ENCODE results near the gene PPP1R2.
"Not testable (repeated sequence)": the region's sequence is repeated elsewhere in the genome, so short reads cannot be mapped to it uniquely, and the experiment has no call there.

The PPP1R2 gene

DNA sequence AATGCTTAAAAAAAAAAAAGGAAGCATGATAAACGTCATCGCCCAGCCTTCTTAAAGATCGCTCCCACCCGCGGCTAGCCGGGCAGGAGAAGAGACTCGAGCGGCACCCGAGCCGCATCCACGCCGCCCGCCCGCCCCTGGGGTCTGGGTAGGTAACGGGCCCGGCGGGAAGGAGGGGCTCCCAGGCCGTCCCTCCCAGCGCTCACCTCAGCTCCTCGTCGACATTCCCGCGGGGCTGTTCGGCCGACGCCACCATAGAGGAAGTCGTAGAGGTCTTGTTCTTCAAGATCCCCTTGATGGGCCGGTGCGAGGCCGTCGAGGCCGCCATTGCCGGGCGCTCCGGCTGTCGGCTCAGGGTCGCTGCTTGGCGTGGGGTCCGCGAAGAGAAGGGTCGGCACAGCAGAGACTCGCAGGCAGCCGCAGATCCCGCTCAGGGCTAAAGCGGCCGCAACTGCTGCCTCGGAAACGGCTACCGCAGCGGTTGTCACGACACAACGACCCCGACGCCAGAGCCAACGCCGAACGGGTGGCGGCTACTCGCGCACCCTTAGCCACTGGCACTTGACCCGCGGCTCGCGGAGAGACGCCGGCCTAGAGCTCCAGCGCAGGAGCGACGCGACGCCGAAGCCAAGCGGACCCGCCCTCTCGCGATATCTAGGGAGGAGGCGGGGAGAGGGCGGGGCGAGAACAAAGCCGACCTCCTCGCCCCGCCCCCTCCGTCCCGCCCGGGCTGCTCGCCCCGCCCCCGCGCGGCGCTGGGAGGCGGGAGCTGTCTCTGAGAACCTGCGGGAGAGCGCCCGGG, at the start of gene PPP1R2:
TSS of gene PPP1R2 (minus strand) at position 628 of the 802 bp plus-strand sequence. CDS start at position 328, 300 bp downstream.
- DNase-seq: peak; percentile 82

GRCh38 chr3:195591852-195592251, 48.7 kb upstream of the PPP1R2 start:
- DNase-seq: no peak

GRCh38 chr3:195591220-195591619, 48.1 kb upstream of the PPP1R2 start:
- DNase-seq: no peak

GRCh38 chr3:195590381-195590780, 47.3 kb upstream of the PPP1R2 start:
- DNase-seq: not testable (repeated sequence)

DNA sequence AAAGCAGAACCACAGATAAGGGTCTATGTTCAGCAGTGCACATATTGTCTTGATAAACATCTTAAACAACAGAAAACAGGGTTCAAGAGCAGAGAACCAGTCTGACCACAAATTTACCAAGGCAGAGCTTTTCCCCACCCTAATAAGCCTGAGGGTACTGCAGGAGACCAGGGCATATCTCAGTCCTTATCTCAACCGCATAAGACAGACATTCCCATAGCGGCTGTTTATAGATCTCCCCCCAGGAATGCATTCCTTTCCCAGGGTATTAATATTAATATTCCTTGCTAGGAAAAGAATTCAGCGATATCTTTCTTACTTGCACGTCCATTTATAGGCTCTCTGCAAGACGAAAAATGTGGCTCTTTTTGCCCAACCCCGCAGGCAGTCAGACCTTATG, 46.7 kb upstream of the PPP1R2 start:
- not testable (repeated sequence) for DNase-seq

DNA sequence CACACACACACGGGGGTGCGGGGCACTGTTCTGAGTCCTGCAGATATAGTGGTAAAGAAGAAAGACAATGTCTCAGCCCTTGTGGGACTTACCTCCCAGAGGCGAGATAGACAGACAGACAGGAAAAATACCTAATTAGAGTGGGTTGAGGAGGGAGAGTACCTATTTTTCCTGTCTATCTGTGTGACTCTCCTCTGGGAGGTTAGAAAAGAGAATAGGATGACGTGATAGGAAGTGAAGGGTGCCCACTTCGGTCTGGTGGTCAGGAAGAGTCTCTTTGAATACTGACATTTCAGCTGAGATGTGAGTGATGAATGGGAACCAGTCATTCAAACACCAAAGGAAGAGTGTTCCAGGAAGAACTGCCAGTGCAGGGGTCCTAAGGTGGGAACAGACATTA, 44.7 kb upstream of the PPP1R2 start:
- no peak for DNase-seq

DNA sequence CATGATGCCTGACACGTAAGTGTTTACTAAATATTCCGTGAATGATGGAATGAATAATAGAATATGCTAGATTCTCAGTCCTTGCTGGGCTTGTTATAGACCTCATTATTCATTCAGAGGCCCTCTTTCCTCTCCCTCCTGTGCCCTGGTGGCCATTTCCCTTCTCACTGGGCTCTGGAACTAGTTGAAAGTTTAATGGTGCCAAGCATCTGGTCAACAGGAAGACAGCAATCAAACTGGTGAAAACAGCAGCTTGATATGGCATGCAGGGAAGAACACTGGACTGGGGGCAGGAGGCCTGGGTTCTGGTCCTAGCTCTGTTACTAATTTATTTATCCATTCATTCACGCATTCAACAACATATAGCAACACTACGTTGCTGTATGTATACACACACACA, 44.3 kb upstream of the PPP1R2 start:
- DNase-seq: no peak

DNA sequence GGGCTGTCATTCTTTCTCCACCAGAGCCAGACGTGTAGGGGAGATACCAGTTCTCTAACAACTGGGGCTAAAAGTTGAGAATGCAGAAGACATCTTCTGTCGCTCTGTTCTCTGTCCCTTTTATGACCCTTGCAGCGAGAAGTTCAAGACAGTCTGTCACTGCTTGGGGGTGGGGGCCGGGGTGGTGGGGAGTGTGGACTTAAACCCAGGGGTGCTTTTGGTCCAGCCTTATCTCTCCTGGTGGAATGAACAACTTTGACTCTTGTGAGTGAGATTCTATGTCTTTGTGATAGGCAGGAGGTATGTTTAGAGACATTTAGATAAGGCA, 41.4 kb upstream of the PPP1R2 start:
- DNase-seq: no peak

GRCh38 chr3:195583831-195584542, 40.9 kb upstream of the PPP1R2 start, which contains the start of gene APOD:
Gene APOD (minus strand): TSS chr3:195583940. CDS start chr3:195579461, 4,479 bp downstream.
- no peak for DNase-seq

DNA sequence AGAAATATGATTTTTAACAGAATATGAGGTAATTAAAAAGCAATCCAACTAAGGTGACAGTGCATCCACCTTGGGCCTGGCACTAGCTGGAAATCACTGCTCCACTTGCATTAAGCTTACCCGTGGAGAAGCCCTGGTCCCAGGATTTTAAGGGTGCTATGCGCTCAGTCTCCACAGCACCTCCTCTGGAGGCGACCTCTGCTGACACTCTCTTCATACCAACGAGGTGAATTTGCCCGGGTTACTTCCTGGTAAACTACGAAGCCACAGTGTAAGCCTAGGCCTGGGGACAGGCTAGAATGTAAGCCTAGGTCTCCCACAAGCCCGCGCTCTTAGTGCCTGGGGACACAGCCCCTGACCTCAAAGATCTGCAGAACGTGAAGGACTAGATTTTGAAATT, 39.8 kb upstream of the PPP1R2 start:
- peak; percentile 42 for DNase-seq

DNA sequence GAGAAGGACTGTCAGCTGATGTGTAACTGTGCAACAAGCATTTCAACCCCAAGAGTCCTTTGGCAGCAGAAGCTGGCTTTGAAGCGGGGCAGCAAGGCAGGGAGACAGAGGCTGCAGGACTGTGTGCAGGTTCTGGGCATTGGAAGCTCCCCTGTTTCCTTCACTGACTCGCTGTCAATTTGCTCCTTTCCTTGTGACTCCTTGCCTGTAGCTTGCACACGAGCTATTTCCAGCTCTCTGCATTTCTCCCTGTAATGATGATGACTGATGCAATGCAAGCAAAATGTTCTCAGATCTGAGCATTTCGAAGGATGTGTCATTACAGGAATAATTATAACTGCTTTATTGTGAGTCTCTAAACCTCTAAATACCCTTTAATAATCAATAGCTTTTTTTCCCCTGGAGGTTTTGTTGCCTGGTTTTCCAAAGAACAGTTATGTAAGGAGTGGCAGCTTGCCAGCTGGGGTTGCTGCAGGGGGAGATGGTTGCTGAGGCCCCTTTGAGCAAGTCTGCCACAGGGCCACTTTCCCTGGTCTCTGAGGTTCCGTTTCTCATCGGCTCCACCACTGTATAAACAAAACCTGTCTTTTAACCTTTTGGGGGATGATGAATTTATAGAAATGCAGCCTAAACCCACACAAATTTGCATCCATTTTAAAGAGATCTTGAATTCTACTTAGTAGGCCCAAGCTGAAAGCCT, 37.8 kb upstream of the PPP1R2 start:
- DNase-seq: no peak

- no peak for DNase-seq
Observed at GRCh38 chr3:195579281-195579680, 36.2 kb upstream of the PPP1R2 start.

- DNase-seq: no peak
Observed at GRCh38 chr3:195578565-195578964, 35.4 kb upstream of the PPP1R2 start.

GRCh38 chr3:195577645-195578177, 34.6 kb upstream of the PPP1R2 start:
- no peak for DNase-seq

- no peak for DNase-seq
Observed at GRCh38 chr3:195574497-195575304, 31.6 kb upstream of the PPP1R2 start.

DNA sequence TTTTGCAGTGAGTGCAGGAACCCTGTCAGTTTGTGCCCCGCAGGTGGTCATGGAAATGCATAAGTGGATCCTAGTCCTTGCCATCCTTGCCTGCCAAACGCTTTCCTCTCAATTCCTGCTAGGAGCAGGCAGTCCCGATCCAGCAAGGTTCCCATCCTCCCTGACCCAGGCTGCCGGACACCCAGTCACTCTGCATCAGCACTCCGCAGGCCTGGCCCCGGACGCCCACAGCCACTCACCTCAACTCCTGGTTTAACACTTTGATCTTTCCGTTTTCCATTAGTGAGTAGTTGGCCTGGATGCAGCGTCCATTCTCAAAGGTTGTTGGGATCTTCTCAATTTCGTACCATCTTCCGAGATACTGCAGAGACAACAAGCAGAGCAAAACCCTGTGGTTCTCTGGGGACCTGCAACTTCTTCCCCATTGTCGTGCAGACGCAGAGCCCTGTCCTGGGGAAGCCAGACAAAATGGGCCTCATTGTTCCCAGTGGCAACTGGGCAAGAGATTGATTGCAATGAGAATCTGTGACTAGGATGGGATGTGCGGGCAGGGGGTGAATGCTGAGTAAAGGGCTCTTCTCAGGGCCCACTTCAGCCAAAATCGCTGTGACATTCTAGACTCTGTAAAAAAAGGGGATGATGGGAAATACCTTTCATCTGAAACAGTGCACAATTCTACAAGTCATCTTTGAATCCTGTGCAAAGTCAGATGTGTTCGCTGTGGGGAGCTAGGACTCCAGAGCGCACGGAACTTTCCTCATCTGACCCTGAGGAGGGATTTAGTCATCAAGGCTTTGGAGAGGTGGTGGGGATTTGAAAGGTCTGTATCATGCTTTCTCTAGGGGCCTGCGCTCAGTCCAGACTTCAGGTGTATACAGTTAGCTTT, 30.7 kb upstream of the PPP1R2 start:
- DNase-seq: no peak

DNA sequence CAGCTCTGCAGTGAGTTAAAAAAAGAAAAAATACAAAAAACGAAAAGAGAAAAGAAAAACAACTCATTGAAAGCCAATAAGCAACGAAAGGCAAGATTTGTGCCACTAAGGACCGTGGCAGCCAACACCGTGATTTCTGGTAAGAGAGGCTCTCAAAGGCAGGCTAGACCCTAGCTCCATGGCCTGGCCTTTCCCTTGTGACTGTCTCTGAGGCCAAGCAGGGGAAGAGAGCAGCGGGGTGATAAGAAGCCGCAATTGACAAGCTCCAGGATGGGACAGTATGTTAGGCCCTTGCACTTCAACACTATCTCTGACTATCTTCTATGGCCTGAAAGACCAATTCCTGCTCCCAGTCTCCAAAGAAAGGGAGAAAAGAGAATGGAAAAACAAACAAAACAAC, 28.2 kb upstream of the PPP1R2 start:
- no peak for DNase-seq

- no peak for DNase-seq
Observed at GRCh38 chr3:195570912-195571311, 27.8 kb upstream of the PPP1R2 start.

DNA sequence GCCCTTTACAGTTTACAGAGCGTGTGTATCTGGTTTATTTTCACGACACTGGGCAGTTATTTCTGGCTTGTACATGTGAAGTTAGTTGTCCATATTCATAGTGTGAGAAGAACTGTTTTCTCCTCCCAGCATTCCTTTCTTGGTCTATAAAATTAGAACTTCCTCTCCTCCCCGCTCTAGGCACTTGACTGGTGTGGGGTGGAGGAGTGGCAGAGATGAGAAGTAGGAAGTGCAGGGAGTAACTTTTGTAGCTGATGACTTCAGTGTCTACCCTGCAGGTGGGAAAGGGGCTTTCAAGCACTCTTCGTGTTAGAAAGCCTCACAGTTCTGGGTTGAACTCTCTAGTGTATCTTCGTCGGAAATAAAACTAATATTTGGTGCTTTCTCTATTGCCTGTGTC, 27.2 kb upstream of the PPP1R2 start:
- DNase-seq: no peak

DNA sequence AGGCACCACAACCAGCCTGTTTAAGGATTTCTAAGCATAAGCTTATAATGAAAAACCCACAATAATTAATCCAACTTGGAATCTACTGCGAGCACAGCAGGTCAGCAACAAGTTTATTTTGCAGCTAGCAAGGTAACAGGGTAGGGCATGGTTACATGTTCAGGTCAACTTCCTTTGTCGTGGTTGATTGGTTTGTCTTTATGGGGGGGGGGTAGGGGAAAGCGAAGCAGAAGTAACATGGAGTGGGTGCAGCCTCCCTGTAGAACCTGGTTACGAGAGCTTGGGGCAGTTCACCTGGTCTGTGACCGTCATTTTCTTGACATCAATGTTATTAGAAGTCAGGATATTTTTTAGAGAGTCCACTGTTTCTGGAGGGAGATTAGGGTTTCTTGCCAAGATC, 25.5 kb upstream of the PPP1R2 start:
- no peak for DNase-seq

GRCh38 chr3:195566797-195567196, 23.7 kb upstream of the PPP1R2 start:
- peak; percentile 49 for DNase-seq

GRCh38 chr3:195565716-195566115, 22.6 kb upstream of the PPP1R2 start:
- no peak for DNase-seq

Measured in 8988T (cell line).